22Rv1 (cell line): Measurements from ENCODE around the gene DACH1.

Source experiments
- H3K27ac ChIP-seq: fragments of 450-650 bp; 2 replicates; pipeline ENCODE4 v1.5.1; 2017
- ZFX ChIP-seq: fragments of 450-650 bp; IDR thresholded peaks from 2 replicates; pipeline ENCODE4 v1.6.1; 2017; ENCODE audit warnings: antibody characterized with exemption, borderline replicate concordance
- TF ChIP-seq, protein P1 (sequence below): fragments of 450-650 bp; IDR thresholded peaks from 2 replicates; pipeline ENCODE4 v1.5.1; 2017; ENCODE audit warnings: mild to moderate bottlenecking

Gene DACH1

GRCh38 chr13:71437704-71438103 lies 429.3 kb downstream of the DACH1 start:
- TF ChIP-seq, protein P1, sequence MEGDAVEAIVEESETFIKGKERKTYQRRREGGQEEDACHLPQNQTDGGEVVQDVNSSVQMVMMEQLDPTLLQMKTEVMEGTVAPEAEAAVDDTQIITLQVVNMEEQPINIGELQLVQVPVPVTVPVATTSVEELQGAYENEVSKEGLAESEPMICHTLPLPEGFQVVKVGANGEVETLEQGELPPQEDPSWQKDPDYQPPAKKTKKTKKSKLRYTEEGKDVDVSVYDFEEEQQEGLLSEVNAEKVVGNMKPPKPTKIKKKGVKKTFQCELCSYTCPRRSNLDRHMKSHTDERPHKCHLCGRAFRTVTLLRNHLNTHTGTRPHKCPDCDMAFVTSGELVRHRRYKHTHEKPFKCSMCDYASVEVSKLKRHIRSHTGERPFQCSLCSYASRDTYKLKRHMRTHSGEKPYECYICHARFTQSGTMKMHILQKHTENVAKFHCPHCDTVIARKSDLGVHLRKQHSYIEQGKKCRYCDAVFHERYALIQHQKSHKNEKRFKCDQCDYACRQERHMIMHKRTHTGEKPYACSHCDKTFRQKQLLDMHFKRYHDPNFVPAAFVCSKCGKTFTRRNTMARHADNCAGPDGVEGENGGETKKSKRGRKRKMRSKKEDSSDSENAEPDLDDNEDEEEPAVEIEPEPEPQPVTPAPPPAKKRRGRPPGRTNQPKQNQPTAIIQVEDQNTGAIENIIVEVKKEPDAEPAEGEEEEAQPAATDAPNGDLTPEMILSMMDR, result no peak
- TF ChIP-seq ZFX, result no peak
- H3K27ac ChIP-seq, result no peak overlapping the region

GRCh38 chr13:71430681-71431080 lies 436.3 kb downstream of the DACH1 start:
- no peak for TF ChIP-seq ZFX
- H3K27ac ChIP-seq, result no peak overlapping the region

DNA sequence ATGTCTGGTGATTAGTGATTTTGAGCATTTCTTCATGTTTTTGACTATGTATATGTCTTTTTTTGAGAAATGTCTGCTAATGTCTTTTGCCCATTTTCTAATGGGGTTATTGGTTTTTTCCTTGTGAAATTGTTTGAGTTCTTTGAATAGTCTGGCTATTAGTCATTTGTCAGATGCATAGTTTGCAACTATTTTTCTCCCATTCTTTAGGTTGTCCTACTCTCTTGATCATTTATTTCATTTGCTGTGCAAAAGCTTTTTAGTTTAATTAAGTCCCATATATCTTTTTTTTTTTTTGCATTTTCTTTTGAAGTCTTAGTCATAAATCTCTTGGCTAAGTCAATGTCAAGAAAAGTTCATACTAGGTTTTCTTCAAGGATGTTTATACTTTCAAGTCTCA lies 449.8 kb downstream of the DACH1 start:
- TF ChIP-seq, protein P1, result no peak
- H3K27ac ChIP-seq, result no peak overlapping the region

GRCh38 chr13:71412231-71412630 lies 454.8 kb downstream of the DACH1 start:
- H3K27ac ChIP-seq, result no peak overlapping the region
- no peak for TF ChIP-seq ZFX
- TF ChIP-seq, protein P1, result no peak

DNA sequence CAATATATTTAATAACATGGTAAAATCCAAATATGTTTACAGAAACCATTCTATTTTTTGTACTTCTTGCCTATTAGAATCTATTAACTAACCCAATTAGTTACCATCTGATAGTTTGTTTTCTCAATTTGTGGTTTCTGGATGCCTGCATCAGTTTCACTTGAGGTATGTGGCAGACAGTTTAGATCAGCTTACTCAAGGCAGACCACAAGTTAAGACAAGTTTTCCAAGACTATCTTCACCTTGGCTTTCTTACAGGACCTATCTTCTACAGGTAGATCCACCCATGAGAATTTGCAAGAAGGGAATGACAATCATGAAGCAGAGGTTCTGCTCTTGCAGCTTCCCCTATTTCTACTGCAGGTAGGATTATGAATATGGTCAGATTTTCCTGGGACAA lies 458.6 kb downstream of the DACH1 start:
- no peak overlapping the region for H3K27ac ChIP-seq
- TF ChIP-seq, protein P1, result no peak
- TF ChIP-seq ZFX, result no peak

GRCh38 chr13:71399631-71400215 lies 467.3 kb downstream of the DACH1 start:
- no peak overlapping the region for H3K27ac ChIP-seq
- TF ChIP-seq, protein P1, result no peak
- no peak for TF ChIP-seq ZFX

GRCh38 chr13:71396149-71396548 lies 470.9 kb downstream of the DACH1 start:
- no peak for TF ChIP-seq ZFX
- TF ChIP-seq, protein P1, result no peak

GRCh38 chr13:71395053-71395452 lies 472.0 kb downstream of the DACH1 start:
- no peak for TF ChIP-seq ZFX
- TF ChIP-seq, protein P1, result no peak
- no peak overlapping the region for H3K27ac ChIP-seq

More at GRCh38 chr13:71396149-71396548, 470.9 kb downstream of the DACH1 start:
- H3K27ac ChIP-seq, result no peak overlapping the region
